Chondrocyte (in vitro differentiated cells): ENCODE data around the gene KCNJ4. TPM values are rescaled to one million over a fixed set of nuclear protein-coding genes. Genes with fewer than 3 reads are reported as not detected.
"Not testable (repeated sequence)": the region's sequence is repeated elsewhere in the genome, so short reads cannot be mapped to it uniquely, and the experiment has no call there.

Experiments
- DNase-seq: peaks from one replicate; pipeline ENCODE4 v3.0.0; 2021; ENCODE audit warnings: mixed read lengths, low spot score
- H3K27ac Mint-ChIP-seq: one replicate; pipeline ENCODE4 v1.8.0; 2021; ENCODE audit warnings: mild to moderate bottlenecking, moderate library complexity, mixed read lengths; ENCODE audit not compliant: unreplicated experiment
- H3K27me3 Mint-ChIP-seq: 2 replicates; pipeline ENCODE4 v1.8.0; 2021; ENCODE audit warnings: low read depth, mixed read lengths
- H3K36me3 Mint-ChIP-seq: 2 replicates; pipeline ENCODE4 v1.8.0; 2021; ENCODE audit warnings: low read depth, mixed read lengths
- H3K4me1 Mint-ChIP-seq: 2 replicates; pipeline ENCODE4 v1.8.0; 2021; ENCODE audit warnings: low read depth, mild to moderate bottlenecking, mixed read lengths
- H3K4me3 Mint-ChIP-seq: one replicate; pipeline ENCODE4 v1.8.0; 2021; ENCODE audit warnings: mild to moderate bottlenecking, moderate library complexity, mixed read lengths; ENCODE audit not compliant: unreplicated experiment
- H3K9me3 Mint-ChIP-seq: 2 replicates; pipeline ENCODE4 v1.8.0; 2021; ENCODE audit warnings: low read depth, mixed read lengths
- CTCF ChIP-seq: fragments of 200-600 bp; sonication (generic); IDR thresholded peaks from 2 replicates; pipeline ENCODE4 v1.5.0; 2021; ENCODE audit warnings: antibody characterized with exemption, mild to moderate bottlenecking, moderate library complexity
- total RNA-seq: library from RNA; stranded (reverse); gene quantifications from 3 replicates; pipeline ENCODE4 v1.2.1, GENCODE V29; 2021

Gene KCNJ4
- total RNA-seq, 1 donor from 2014 or later: 0.27 TPM

GRCh38 chr22:38398609-38399461 lies 56.2 kb downstream of the KCNJ4 start:
- Mint-ChIP-seq H3K4me3 (peak overlapping the region; percentile 71), H3K36me3 (no peaks in the 10 kb centered on the region), H3K4me1 (peaks cover 42% of the 10 kb centered on the region), H3K9me3 (no peaks in the 10 kb centered on the region), H3K27me3 (peaks cover 2% of the 10 kb centered on the region), H3K27ac (peak overlapping the region; percentile 54)
- peak; percentile 47 for TF ChIP-seq CTCF
- no peak for DNase-seq

DNA sequence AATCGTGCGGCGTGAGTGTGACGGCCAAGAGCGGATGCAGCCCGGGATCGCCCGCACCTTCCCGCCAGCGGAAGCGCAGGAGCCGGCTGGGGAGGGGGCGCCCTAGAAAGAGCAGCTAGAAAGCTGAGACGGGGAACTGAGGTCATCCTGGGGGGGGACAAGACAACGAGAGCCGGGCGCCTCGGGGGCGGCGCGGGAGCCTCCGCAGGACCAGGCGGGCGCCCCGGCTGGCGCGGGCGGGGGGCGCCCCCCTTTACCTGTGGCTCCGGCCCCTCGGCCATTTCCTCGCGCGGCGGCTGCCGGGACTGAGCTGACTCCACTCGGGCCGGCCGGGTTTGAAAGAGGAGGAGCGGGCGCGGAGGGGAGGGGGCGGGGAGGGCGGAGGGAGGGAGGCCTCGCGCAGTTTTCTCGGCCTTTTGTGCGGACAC lies 56.8 kb downstream of the KCNJ4 start:
- Mint-ChIP-seq H3K4me3 (peak overlapping the region; percentile 71), H3K4me1 (peaks cover 45% of the 10 kb centered on the region)
- H3K27ac Mint-ChIP-seq, H3K27me3 Mint-ChIP-seq, H3K9me3 Mint-ChIP-seq, H3K36me3 Mint-ChIP-seq, DNase-seq: not testable (repeated sequence)

GRCh38 chr22:38397189-38398085 lies 57.6 kb downstream of the KCNJ4 start:
- Mint-ChIP-seq H3K27ac (peak overlapping the region; percentile 69), H3K4me3 (peak overlapping the region; percentile 71), H3K36me3 (no peaks in the 10 kb centered on the region), H3K4me1 (peaks cover 50% of the 10 kb centered on the region), H3K9me3 (no peaks in the 10 kb centered on the region), H3K27me3 (no peaks in the 10 kb centered on the region)
- DNase-seq: no peak
- TF ChIP-seq CTCF: no peak

- H3K27ac Mint-ChIP-seq: peak overlapping the region; percentile 69
- not testable (repeated sequence) for H3K36me3 Mint-ChIP-seq, DNase-seq, H3K9me3 Mint-ChIP-seq, H3K27me3 Mint-ChIP-seq
- peak overlapping the region; percentile 71 for H3K4me3 Mint-ChIP-seq
- H3K4me1 Mint-ChIP-seq: peaks cover 50% of the 10 kb centered on the region
These were observed 58.4 kb downstream of the KCNJ4 start for GRCh38 chr22:38396440-38397069.

- Mint-ChIP-seq H3K27ac (peak overlapping the region; percentile 59), H3K4me1 (peaks cover 48% of the 10 kb centered on the region)
- not testable (repeated sequence) for H3K27me3 Mint-ChIP-seq, H3K9me3 Mint-ChIP-seq, DNase-seq, H3K36me3 Mint-ChIP-seq, H3K4me3 Mint-ChIP-seq
These were observed 59.1 kb downstream of the KCNJ4 start for GRCh38 chr22:38395944-38396343.

GRCh38 chr22:38394929-38395624 lies 59.9 kb downstream of the KCNJ4 start:
- H3K4me1 Mint-ChIP-seq: peaks cover 46% of the 10 kb centered on the region
- H3K27ac Mint-ChIP-seq, H3K36me3 Mint-ChIP-seq, DNase-seq, H3K27me3 Mint-ChIP-seq, H3K9me3 Mint-ChIP-seq, H3K4me3 Mint-ChIP-seq: not testable (repeated sequence)

DNA sequence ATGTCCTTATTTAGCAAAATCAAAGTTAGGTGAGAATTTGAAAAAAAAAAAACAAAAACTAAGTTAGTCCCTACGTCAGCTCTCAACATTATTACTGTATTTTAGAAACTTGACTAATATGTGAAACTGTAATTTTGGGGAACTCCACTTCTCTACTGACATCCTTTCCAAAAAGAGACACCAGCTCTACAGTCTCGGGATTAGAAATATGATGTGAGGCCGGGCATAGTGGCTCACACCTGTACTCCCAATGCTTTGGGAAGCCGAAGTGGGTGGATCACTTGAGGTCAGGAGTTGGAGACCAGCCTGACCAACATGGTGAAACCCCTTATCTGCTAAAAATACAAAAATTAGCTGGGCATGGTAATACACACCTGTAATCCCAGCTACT lies 65.6 kb downstream of the KCNJ4 start:
- H3K36me3 Mint-ChIP-seq, H3K9me3 Mint-ChIP-seq, H3K27me3 Mint-ChIP-seq, DNase-seq, H3K27ac Mint-ChIP-seq, H3K4me3 Mint-ChIP-seq: not testable (repeated sequence)
- H3K4me1 Mint-ChIP-seq: peaks cover 22% of the 10 kb centered on the region

DNA sequence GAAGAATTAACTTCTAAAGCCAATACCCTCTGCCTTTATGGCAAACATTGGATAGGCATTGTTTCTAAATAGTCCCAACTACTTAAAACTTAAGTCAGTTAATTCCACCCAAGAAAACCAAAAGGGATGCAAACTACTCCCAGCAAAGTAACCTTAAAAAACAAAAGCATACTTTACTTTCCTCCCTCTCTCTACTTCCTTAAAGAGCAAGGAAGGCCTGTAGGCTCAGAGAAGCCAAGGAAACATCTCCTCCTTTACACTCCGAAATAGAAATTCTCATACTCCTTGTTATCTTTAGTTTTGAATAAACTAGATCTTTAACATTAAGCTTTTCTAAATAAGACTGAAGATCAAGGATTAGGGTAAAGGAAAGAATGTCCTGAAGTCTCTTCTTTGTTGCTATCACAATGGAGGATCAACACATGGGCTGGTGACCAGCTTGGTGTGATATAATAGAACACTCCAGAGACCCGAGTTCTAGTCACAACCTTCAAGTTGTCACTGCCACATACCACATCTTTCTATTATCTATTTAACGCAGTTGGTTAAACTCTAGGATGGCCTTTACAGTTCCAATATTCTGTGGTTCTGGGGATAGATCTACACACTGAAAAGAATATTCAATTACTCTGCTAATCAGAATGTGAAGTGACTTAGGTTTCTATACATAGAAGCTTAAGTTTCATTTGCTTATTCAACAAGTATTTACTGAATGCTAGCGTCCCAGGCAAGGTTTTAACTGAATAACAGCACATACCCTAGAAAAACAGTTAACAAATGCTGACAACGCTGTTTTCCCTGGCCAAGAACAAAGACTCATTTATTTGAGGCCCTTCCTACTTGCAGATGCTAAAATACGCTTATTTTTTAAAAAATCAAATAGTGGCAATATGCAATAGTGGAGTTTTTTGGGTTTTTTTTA lies 66.2 kb downstream of the KCNJ4 start:
- H3K9me3 Mint-ChIP-seq, H3K4me3 Mint-ChIP-seq, H3K27me3 Mint-ChIP-seq, H3K36me3 Mint-ChIP-seq, H3K27ac Mint-ChIP-seq, DNase-seq: not testable (repeated sequence)
- H3K4me1 Mint-ChIP-seq: peaks cover 16% of the 10 kb centered on the region

- not testable (repeated sequence) for H3K27ac Mint-ChIP-seq, H3K9me3 Mint-ChIP-seq, H3K27me3 Mint-ChIP-seq, H3K4me3 Mint-ChIP-seq, H3K4me1 Mint-ChIP-seq, DNase-seq, H3K36me3 Mint-ChIP-seq
These were observed 68.1 kb downstream of the KCNJ4 start for GRCh38 chr22:38386918-38387317.
